T-helper 2 cell (primary cell): Measurements from ENCODE around the gene CCDC192.

Experiments
- DNase-seq, 5 experiments: peaks; one replicate each; pipeline versions ENCODE4 v3.0.0 to v3.0.0-alpha.2; 2012 to 2022

Gene CCDC192

GRCh38 chr5:127892467-127893207 lies 189.4 kb downstream of the CCDC192 start:
- DNase-seq = peak in 1 of 5 experiments; percentile 47

- DNase-seq = no peak
Observed at GRCh38 chr5:127893232-127893631, 190.0 kb downstream of the CCDC192 start.

- DNase-seq = no peak
Observed at GRCh38 chr5:127894461-127894860, 191.3 kb downstream of the CCDC192 start.

GRCh38 chr5:127898551-127899213 lies 195.5 kb downstream of the CCDC192 start:
- DNase-seq = peak in 1 of 5 experiments; percentile 3

GRCh38 chr5:127899214-127899610 lies 196.0 kb downstream of the CCDC192 start:
- no peak for DNase-seq

- DNase-seq = peak in 2 of 5 experiments; percentile 14 to 19
Observed at GRCh38 chr5:127906562-127907204, 203.5 kb downstream of the CCDC192 start.

- peak in 1 of 5 experiments; percentile 5 for DNase-seq
Observed at GRCh38 chr5:127907907-127908306, 204.7 kb downstream of the CCDC192 start.

GRCh38 chr5:127909066-127909465 lies 205.9 kb downstream of the CCDC192 start:
- peak in 1 of 5 experiments; percentile 44 for DNase-seq

GRCh38 chr5:127909821-127910220 lies 206.6 kb downstream of the CCDC192 start:
- no peak for DNase-seq

GRCh38 chr5:127910307-127910956 lies 207.2 kb downstream of the CCDC192 start:
- DNase-seq = no peak

GRCh38 chr5:127911619-127912018 lies 208.4 kb downstream of the CCDC192 start:
- DNase-seq = no peak

- DNase-seq = no peak
Observed at GRCh38 chr5:127912411-127912810, 209.2 kb downstream of the CCDC192 start.

GRCh38 chr5:127916885-127917573 lies 213.8 kb downstream of the CCDC192 start:
- DNase-seq = peak in 1 of 5 experiments; percentile 37

GRCh38 chr5:127919006-127919796 lies 216.0 kb downstream of the CCDC192 start:
- no peak for DNase-seq

GRCh38 chr5:127919818-127920217 lies 216.6 kb downstream of the CCDC192 start:
- DNase-seq = no peak

- DNase-seq = no peak
Observed at GRCh38 chr5:127920936-127921335, 217.7 kb downstream of the CCDC192 start.

GRCh38 chr5:127922603-127923002 lies 219.4 kb downstream of the CCDC192 start:
- DNase-seq = no peak

GRCh38 chr5:127923804-127924570 lies 220.8 kb downstream of the CCDC192 start:
- DNase-seq = no peak

- no peak for DNase-seq
Observed at GRCh38 chr5:127924606-127925005, 221.4 kb downstream of the CCDC192 start.

GRCh38 chr5:127925916-127926315 lies 222.7 kb downstream of the CCDC192 start:
- no peak for DNase-seq

GRCh38 chr5:127926974-127927373 lies 223.8 kb downstream of the CCDC192 start:
- no peak for DNase-seq
